Activated CD4-positive, alpha-beta memory T cell treated with anti-CD3 and anti-CD28 coated beads for 36 hours (primary cell): ENCODE measurements around the gene SPO11. TPM values are rescaled to one million over a fixed set of nuclear protein-coding genes. Genes with fewer than 3 reads are reported as not detected.

ENCODE experiments used
- CTCF ChIA-PET: fragments of 350-600 bp; sonication (Branson Sonifier 250); formaldehyde crosslinking; loops from one replicate; lab custom pipeline; 2021; ENCODE audit warnings: antibody characterized with exemption, inconsistent platforms; lab: Charles Lee
- POLR2A ChIA-PET: fragments of 350-600 bp; sonication (Branson Sonifier 250); formaldehyde crosslinking; loops from one replicate; lab custom pipeline; 2021; ENCODE audit warnings: antibody characterized with exemption; lab: Charles Lee
- DNase-seq: peaks from one replicate; pipeline ENCODE4 v3.0.0-alpha.2; 2020
- H3K27ac Mint-ChIP-seq: one replicate; pipeline ENCODE4 v1.8.0; 2021; ENCODE audit warnings: mixed read lengths
- H3K27me3 Mint-ChIP-seq: one replicate; pipeline ENCODE4 v1.8.0; 2021; ENCODE audit warnings: mixed read lengths
- H3K36me3 Mint-ChIP-seq: one replicate; pipeline ENCODE4 v1.8.0; 2021; ENCODE audit warnings: mixed read lengths
- H3K4me1 Mint-ChIP-seq: one replicate; pipeline ENCODE4 v1.8.0; 2021; ENCODE audit warnings: low read depth, mixed read lengths
- H3K4me3 Mint-ChIP-seq: one replicate; pipeline ENCODE4 v1.8.0; 2021; ENCODE audit warnings: mild to moderate bottlenecking, mixed read lengths
- H3K9me3 Mint-ChIP-seq: one replicate; pipeline ENCODE4 v1.8.0; 2021; ENCODE audit warnings: mixed read lengths
- intact Hi-C: fragments of 100-400 bp; cut with micrococcal nuclease; formaldehyde crosslinking; loops from one replicate; pipeline ENCODE4 v1.15.1; 2023
- total RNA-seq, 2 experiments: library from RNA; stranded (reverse); gene quantifications; one replicate each; pipeline ENCODE4 v1.2.3, GENCODE V29; 2021

SPO11 gene
- not detected for total RNA-seq

GRCh38 chr20:57329608-57330221 lies at the start of gene SPO11:
Gene SPO11 (plus strand): TSS chr20:57329803. CDS start chr20:57329868, 65 bp downstream.
- CTCF ChIA-PET, result interaction anchor here (0.6 to 1.5 kb wide), 3 partner anchors 94 to 779 kb away, joined by 3 read pairs; no protein-coding TSS in a partner anchor
- intact Hi-C loops, result no loop called here

GRCh38 chr20:57280221-57280620 lies 49.4 kb upstream of the SPO11 start:
- Mint-ChIP-seq H3K27me3 (peaks cover 24% of the 10 kb centered on the region), H3K9me3 (no peaks in the 10 kb centered on the region), H3K27ac (no peak overlapping the region), H3K36me3 (no peaks in the 10 kb centered on the region), H3K4me3 (no peak overlapping the region), H3K4me1 (no peaks in the 10 kb centered on the region)
- POLR2A ChIA-PET, result no interaction called here
- intact Hi-C loops, result no loop called here
- CTCF ChIA-PET, result no interaction called here
- DNase-seq, result no peak

More at GRCh38 chr20:57329608-57330221, at the start of gene SPO11:
- DNase-seq, result no peak
- no peak within 1 kb of the TSS for H3K4me3 Mint-ChIP-seq
- H3K36me3 Mint-ChIP-seq, result no peaks in the 10 kb centered on the region
- no peak within 1 kb of the TSS for H3K27ac Mint-ChIP-seq
- POLR2A ChIA-PET, result no interaction called here
- H3K4me1 Mint-ChIP-seq, result no peaks in the 10 kb centered on the region
- peaks cover 4% of the 10 kb centered on the region for H3K9me3 Mint-ChIP-seq
- peaks cover 34% of the 10 kb centered on the region for H3K27me3 Mint-ChIP-seq

GRCh38 chr20:57281900-57282299 lies 47.7 kb upstream of the SPO11 start:
- Mint-ChIP-seq H3K4me3 (no peak overlapping the region), H3K27me3 (peaks cover 30% of the 10 kb centered on the region), H3K36me3 (no peaks in the 10 kb centered on the region), H3K9me3 (no peaks in the 10 kb centered on the region), H3K27ac (no peak overlapping the region), H3K4me1 (no peaks in the 10 kb centered on the region)
- DNase-seq, result no peak
- POLR2A ChIA-PET, result no interaction called here
- intact Hi-C loops, result no loop called here
- CTCF ChIA-PET, result no interaction called here

GRCh38 chr20:57282670-57283361 lies 46.8 kb upstream of the SPO11 start:
- H3K27ac Mint-ChIP-seq, result no peak overlapping the region
- intact Hi-C loops, result no loop called here
- H3K36me3 Mint-ChIP-seq, result no peaks in the 10 kb centered on the region
- DNase-seq, result no peak
- no peaks in the 10 kb centered on the region for H3K4me1 Mint-ChIP-seq
- ChIA-PET CTCF (no interaction called here), POLR2A (no interaction called here)
- H3K27me3 Mint-ChIP-seq, result peaks cover 37% of the 10 kb centered on the region
- H3K4me3 Mint-ChIP-seq, result no peak overlapping the region
- H3K9me3 Mint-ChIP-seq, result no peaks in the 10 kb centered on the region

- Mint-ChIP-seq H3K4me1 (no peaks in the 10 kb centered on the region), H3K4me3 (no peak overlapping the region), H3K27me3 (peaks cover 46% of the 10 kb centered on the region), H3K27ac (no peak overlapping the region), H3K9me3 (no peaks in the 10 kb centered on the region), H3K36me3 (no peaks in the 10 kb centered on the region)
- no peak for DNase-seq
- intact Hi-C loops, result no loop called here
- POLR2A ChIA-PET, result no interaction called here
- CTCF ChIA-PET, result no interaction called here
Observed at GRCh38 chr20:57283860-57284259, 45.7 kb upstream of the SPO11 start.

GRCh38 chr20:57287007-57287880 lies 42.4 kb upstream of the SPO11 start:
- no peak overlapping the region for H3K27ac Mint-ChIP-seq
- H3K9me3 Mint-ChIP-seq, result no peaks in the 10 kb centered on the region
- DNase-seq, result no peak
- H3K36me3 Mint-ChIP-seq, result no peaks in the 10 kb centered on the region
- H3K4me3 Mint-ChIP-seq, result no peak overlapping the region
- peaks cover 53% of the 10 kb centered on the region for H3K27me3 Mint-ChIP-seq
- CTCF ChIA-PET, result no interaction called here
- H3K4me1 Mint-ChIP-seq, result no peaks in the 10 kb centered on the region
- intact Hi-C loops, result no loop called here
- POLR2A ChIA-PET, result no interaction called here

- intact Hi-C loops, result no loop called here
- no peak for DNase-seq
- no peaks in the 10 kb centered on the region for H3K4me1 Mint-ChIP-seq
- ChIA-PET CTCF (no interaction called here), POLR2A (no interaction called here)
- peaks cover 52% of the 10 kb centered on the region for H3K27me3 Mint-ChIP-seq
- no peaks in the 10 kb centered on the region for H3K9me3 Mint-ChIP-seq
- H3K4me3 Mint-ChIP-seq, result no peak overlapping the region
- no peaks in the 10 kb centered on the region for H3K36me3 Mint-ChIP-seq
- H3K27ac Mint-ChIP-seq, result no peak overlapping the region
Observed at GRCh38 chr20:57287901-57288300, 41.7 kb upstream of the SPO11 start.

- H3K4me3 Mint-ChIP-seq, result no peak overlapping the region
- H3K27me3 Mint-ChIP-seq, result peaks cover 50% of the 10 kb centered on the region
- ChIA-PET POLR2A (no interaction called here), CTCF (no interaction called here)
- H3K36me3 Mint-ChIP-seq, result no peaks in the 10 kb centered on the region
- H3K27ac Mint-ChIP-seq, result no peak overlapping the region
- intact Hi-C loops, result no loop called here
- no peak for DNase-seq
- no peaks in the 10 kb centered on the region for H3K9me3 Mint-ChIP-seq
- no peaks in the 10 kb centered on the region for H3K4me1 Mint-ChIP-seq
Observed at GRCh38 chr20:57288651-57289277, 40.8 kb upstream of the SPO11 start.

GRCh38 chr20:57289391-57290177 lies 40.0 kb upstream of the SPO11 start:
- peaks cover 47% of the 10 kb centered on the region for H3K27me3 Mint-ChIP-seq
- H3K4me1 Mint-ChIP-seq, result no peaks in the 10 kb centered on the region
- intact Hi-C loops, result no loop called here
- ChIA-PET POLR2A (no interaction called here), CTCF (no interaction called here)
- no peak overlapping the region for H3K4me3 Mint-ChIP-seq
- no peaks in the 10 kb centered on the region for H3K9me3 Mint-ChIP-seq
- H3K36me3 Mint-ChIP-seq, result no peaks in the 10 kb centered on the region
- H3K27ac Mint-ChIP-seq, result no peak overlapping the region
- DNase-seq, result no peak

- H3K4me1 Mint-ChIP-seq, result no peaks in the 10 kb centered on the region
- no peak for DNase-seq
- CTCF ChIA-PET, result no interaction called here
- H3K36me3 Mint-ChIP-seq, result no peaks in the 10 kb centered on the region
- H3K9me3 Mint-ChIP-seq, result no peaks in the 10 kb centered on the region
- POLR2A ChIA-PET, result no interaction called here
- no peak overlapping the region for H3K27ac Mint-ChIP-seq
- intact Hi-C loops, result no loop called here
- no peak overlapping the region for H3K4me3 Mint-ChIP-seq
- H3K27me3 Mint-ChIP-seq, result peaks cover 50% of the 10 kb centered on the region
Observed at GRCh38 chr20:57290178-57290484, 39.5 kb upstream of the SPO11 start.

GRCh38 chr20:57291003-57291402 lies 38.6 kb upstream of the SPO11 start:
- Mint-ChIP-seq H3K9me3 (no peaks in the 10 kb centered on the region), H3K36me3 (no peaks in the 10 kb centered on the region), H3K4me3 (no peak overlapping the region), H3K27me3 (peaks cover 49% of the 10 kb centered on the region), H3K27ac (no peak overlapping the region), H3K4me1 (no peaks in the 10 kb centered on the region)
- intact Hi-C loops, result no loop called here
- POLR2A ChIA-PET, result no interaction called here
- no peak for DNase-seq
- CTCF ChIA-PET, result no interaction called here
